Esophagus muscularis mucosa (tissue), 4 donors: ENCODE results near the gene SULT1C2.

Experiments used
- CTCF ChIP-seq, 3 experiments: fragments of 200-600 bp in 2 of 3; fragments of 450-650 bp in 1 of 3; sonication (generic) in 2 of 3; IDR thresholded peaks; one replicate each; pipeline ENCODE4 v1.5.1; 2017 to 2019; ENCODE audit warnings: antibody characterized with exemption in 3 of 3, mild to moderate bottlenecking in 2 of 3, moderate library complexity in 1 of 3
- EP300 ChIP-seq: sonication (generic); formaldehyde crosslinking; IDR thresholded peaks from one replicate; pipeline ENCODE4 v1.6.1; 2017; ENCODE audit warnings: antibody characterized with exemption
- POLR2A ChIP-seq: fragments of 450-650 bp; IDR thresholded peaks from one replicate; pipeline ENCODE4 v1.6.1; 2017; ENCODE audit warnings: antibody characterized with exemption, moderate library complexity, mild to moderate bottlenecking, low read depth

GRCh38 chr2:108305901-108306300 is 17.2 kb downstream of the SULT1C2 start:
- TF ChIP-seq CTCF (IDR thresholded peaks at IDR 0.05) (no peak), POLR2A (no peak), EP300 (no peak)
